B cell (primary cell): ENCODE measurements around the gene LILRA6. TPM values are rescaled to one million over a fixed set of nuclear protein-coding genes. Genes with fewer than 3 reads are reported as not detected.

ENCODE experiments used
- ATAC-seq: fragments of 200-7000 bp; cut with Tn5 transposase; one replicate; pipeline ENCODE4 v1.10.0; 2021; ENCODE audit warnings: low read depth, mild to moderate bottlenecking, moderate number of reproducible peaks, moderate library complexity
- CTCF ChIA-PET: fragments of 350-600 bp; sonication (Branson Sonifier 250); formaldehyde crosslinking; loops from one replicate; lab custom pipeline; 2021; ENCODE audit warnings: antibody characterized with exemption, inconsistent platforms; lab: Charles Lee
- POLR2A ChIA-PET: fragments of 350-600 bp; sonication (Branson Sonifier 250); formaldehyde crosslinking; loops from one replicate; lab custom pipeline; 2021; ENCODE audit warnings: antibody characterized with exemption; lab: Charles Lee
- DNase-seq: peaks from one replicate; pipeline ENCODE4 v3.0.0; 2013
- H2AFZ ChIP-seq: 2 replicates; pipeline ENCODE4 v1.6.1; 2012; ENCODE audit warnings: mild to moderate bottlenecking, low read depth, low read length; ENCODE audit not compliant: insufficient read depth, poor library complexity, severe bottlenecking
- H3K27ac ChIP-seq, 2 donors: 1 replicate in 1 of 2; 2 replicates in 1 of 2; pipeline ENCODE4 v1.5.1; 2012 to 2013; ENCODE audit warnings: low read length in 2 of 2, mild to moderate bottlenecking in 2 of 2, moderate library complexity in 1 of 2
- H3K27me3 ChIP-seq, 4 experiments: fragments of 200-600 bp in 1 of 4; sonication (generic) in 1 of 4; replicated peaks in 1 of 4; 1 replicate in 2 of 4; 2 replicates in 2 of 4; pipeline versions ENCODE4 v1.6.1 to v1.7.0; 2013 to 2016; ENCODE audit warnings: low read length in 3 of 4, mild to moderate bottlenecking in 2 of 4, mixed read lengths in 1 of 4, moderate library complexity in 1 of 4; ENCODE audit not compliant: insufficient read depth in 4 of 4, control insufficient read depth in 3 of 4; ENCODE audit errors: control extremely low read depth in 1 of 4
- H3K36me3 ChIP-seq, 2 experiments: replicated peaks in 1 of 2; 1 replicate in 1 of 2; 2 replicates in 1 of 2; pipeline versions ENCODE4 v1.6.1 to v1.7.1; 2013; ENCODE audit warnings: low read length in 1 of 2; ENCODE audit not compliant: insufficient read depth in 2 of 2, control insufficient read depth in 1 of 2; ENCODE audit errors: control extremely low read depth in 1 of 2, extremely low read depth in 1 of 2
- H3K4me1 ChIP-seq, 2 donors: fragments of 200-600 bp in 1 of 2; sonication (generic) in 1 of 2; 1 replicate in 1 of 2; 2 replicates in 1 of 2; pipeline versions ENCODE4 v1.5.1 to v1.6.1; 2013 to 2017; ENCODE audit warnings: low read length in 2 of 2; ENCODE audit not compliant: control insufficient read depth in 2 of 2, insufficient read depth in 2 of 2
- H3K4me2 ChIP-seq: replicated peaks from 2 replicates; pipeline ENCODE3; 2012; ENCODE audit warnings: mild to moderate bottlenecking, low read depth, low read length; ENCODE audit not compliant: poor library complexity, severe bottlenecking
- H3K4me3 ChIP-seq, 5 experiments: fragments of 200-600 bp in 1 of 5; sonication (generic) in 1 of 5; 1 replicate in 3 of 5; 2 replicates in 2 of 5; pipeline versions ENCODE4 v1.5.1 to v1.7.0; 2011 to 2016; ENCODE audit warnings: low read length in 4 of 5, mild to moderate bottlenecking in 4 of 5, low read depth in 2 of 5, control low read depth in 1 of 5, moderate library complexity in 1 of 5; ENCODE audit not compliant: insufficient read depth in 1 of 5; ENCODE audit errors: control extremely low read depth in 1 of 5, extremely low read depth in 1 of 5
- H3K79me2 ChIP-seq: fragments of 200-600 bp; sonication (generic); one replicate; pipeline ENCODE4 v1.6.0; 2016; ENCODE audit warnings: low read length; ENCODE audit not compliant: control insufficient read depth, insufficient read depth
- H3K9ac ChIP-seq: fragments of 200-600 bp; sonication (generic); 2 replicates; pipeline ENCODE4 v1.6.1; 2017; ENCODE audit warnings: mild to moderate bottlenecking, low read length, moderate library complexity
- H3K9me3 ChIP-seq, 3 donors: one replicate each; pipeline versions ENCODE4 v1.6.1 to v1.7.1; 2013; ENCODE audit warnings: low read length in 2 of 3; ENCODE audit not compliant: control insufficient read depth in 2 of 3, insufficient read depth in 1 of 3; ENCODE audit errors: control extremely low read depth in 1 of 3
- H4K20me1 ChIP-seq: 2 replicates; pipeline ENCODE4 v1.6.0; 2012; ENCODE audit warnings: mild to moderate bottlenecking, low read length; ENCODE audit not compliant: insufficient read depth, control insufficient read depth, poor library complexity, severe bottlenecking
- H3K27ac Mint-ChIP-seq: one replicate; pipeline ENCODE4 v1.8.0; 2021; ENCODE audit warnings: mixed read lengths
- H3K27me3 Mint-ChIP-seq: one replicate; pipeline ENCODE4 v1.8.0; 2021; ENCODE audit warnings: mixed read lengths
- H3K4me1 Mint-ChIP-seq: one replicate; pipeline ENCODE4 v1.8.0; 2021; ENCODE audit warnings: mixed read lengths
- H3K4me3 Mint-ChIP-seq: one replicate; pipeline ENCODE4 v1.8.0; 2021; ENCODE audit warnings: mixed read lengths
- H3K9me3 Mint-ChIP-seq: one replicate; pipeline ENCODE4 v1.8.0; 2022; ENCODE audit warnings: mixed read lengths; ENCODE audit not compliant: insufficient read depth
- CTCF ChIP-seq: fragments of 200-600 bp; IDR thresholded peaks from one replicate; pipeline ENCODE4 v1.8.0; 2022; ENCODE audit warnings: antibody characterized with exemption, mild to moderate bottlenecking
- EZH2 ChIP-seq: IDR thresholded peaks from 2 replicates; pipeline ENCODE4 v1.6.1; 2012; ENCODE audit warnings: borderline replicate concordance, low read depth, mild to moderate bottlenecking, moderate library complexity, low read length; ENCODE audit not compliant: insufficient read depth, poor library complexity, severe bottlenecking
- WGBS: methylation state at CpG from one replicate; pipeline ENCODE4 v1.1.5; 2013; ENCODE audit warnings: missing lambda C conversion rate; ENCODE audit not compliant: insufficient coverage; 5-methylcytosine and 5-hydroxymethylcytosine counted together
- intact Hi-C: fragments of 100-400 bp; cut with micrococcal nuclease; formaldehyde crosslinking; loops from one replicate; pipeline ENCODE4 v1.10.0; 2022
- polyA plus RNA-seq: library from polyadenylated mRNA; depleted of rRNA; stranded (reverse); fragments of >200 nt; gene quantifications from 2 replicates; pipeline ENCODE4 v1.2.3, GENCODE V29; 2012
- total RNA-seq, 2 donors: library from RNA; stranded (reverse); fragments of 120-200 nt in 1 of 2; gene quantifications; 1 replicate in 1 of 2; 2 replicates in 1 of 2; pipeline versions ENCODE4 v1.2.3 to v1.2.4, GENCODE V29; 2013 to 2022

The LILRA6 gene
- total and polyA plus RNA-seq, 2 donors (not counting 1 experiment from before 2014, with no cell fraction given): 0.66 TPM; not detected in 1

GRCh38 chr19:54207983-54208783 lies 34.4 kb downstream of the LILRA6 start:
- intact Hi-C loops: no loop called here
- Mint-ChIP-seq H3K9me3 (no peaks in the 10 kb centered on the region), H3K4me3 (peak overlapping the region; percentile 18), H3K27ac (peak overlapping the region; percentile 62), H3K4me1 (peaks cover 65% of the 10 kb centered on the region), H3K27me3 (no peaks in the 10 kb centered on the region)
- peaks cover 30 to 68% of the 10 kb centered on the region in 2 donors for H3K4me1 ChIP-seq
- ChIA-PET CTCF (interaction anchor here (0.6 to 1.3 kb wide), 5 partner anchors 19 to 183 kb away, joined by 3 read pairs; partner anchors contain the start of gene MBOAT7), POLR2A (interaction anchor here (1.3 to 1.5 kb wide), 2 partner anchors 17 to 19 kb away, joined by 4 to 5 read pairs; partner anchors contain the start of genes MBOAT7 and TSEN34)
- peaks cover 80% of the 10 kb centered on the region for H4K20me1 ChIP-seq
- ATAC-seq (peak; percentile 46), DNase-seq (peak; percentile 70)
- H3K36me3 ChIP-seq: peaks cover 0 to 47% of the 10 kb centered on the region in 2 experiments
- peak overlapping the region in 1 of 2 donors; percentile 21 for H3K27ac ChIP-seq
- H3K4me2 ChIP-seq: peak overlapping the region; percentile 21
- no peaks in the 10 kb centered on the region for H3K9me3 ChIP-seq
- H3K4me3 ChIP-seq: no peak overlapping the region
- H2AFZ ChIP-seq: no peak overlapping the region
- WGBS: 24% methylated on average over 16 of the region's 18 CpGs
- no peaks in the 10 kb centered on the region for H3K27me3 ChIP-seq
- peaks cover 77% of the 10 kb centered on the region for H3K79me2 ChIP-seq
- H3K9ac ChIP-seq: peak overlapping the region; percentile 27
- TF ChIP-seq CTCF (no peak), EZH2 (no peak)

DNA sequence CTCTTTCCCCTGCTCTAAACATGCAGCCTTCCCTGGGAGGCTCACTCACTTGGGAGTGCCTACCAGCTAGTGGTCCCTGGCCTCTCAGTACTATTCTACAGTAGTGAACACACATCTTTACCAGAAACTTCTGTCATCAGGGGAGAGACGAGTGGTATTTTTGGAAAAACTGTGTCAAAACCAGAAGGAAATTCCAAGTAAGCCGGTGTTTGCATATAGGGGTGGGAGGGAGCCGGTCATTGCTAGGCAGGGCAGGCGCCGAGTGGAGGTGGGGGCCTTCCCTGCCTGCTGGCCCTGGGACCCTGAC lies 35.0 kb downstream of the LILRA6 start:
- Histone ChIP-seq H3K79me2 (peaks cover 80% of the 10 kb centered on the region), H3K4me3 (no peak overlapping the region), H2AFZ (no peak overlapping the region), H3K4me1 (peaks cover 36 to 73% of the 10 kb centered on the region in 2 donors), H4K20me1 (peaks cover 85% of the 10 kb centered on the region), H3K4me2 (peak overlapping the region; percentile 21), H3K9ac (peak overlapping the region; percentile 27), H3K9me3 (no peaks in the 10 kb centered on the region), H3K27me3 (no peaks in the 10 kb centered on the region), H3K27ac (peak overlapping the region in 1 of 2 donors; percentile 3), H3K36me3 (peaks cover under 1 to 52% of the 10 kb centered on the region in 2 experiments)
- Mint-ChIP-seq H3K4me1 (peaks cover 70% of the 10 kb centered on the region), H3K27ac (peak overlapping the region; percentile 62), H3K4me3 (peak overlapping the region; percentile 44), H3K27me3 (no peaks in the 10 kb centered on the region), H3K9me3 (no peaks in the 10 kb centered on the region)
- 18% methylated on average over 5 of the region's 5 CpGs for WGBS
- ATAC-seq (no peak), DNase-seq (no peak)
- ChIA-PET CTCF (interaction anchor here (0.9 to 1.3 kb wide), 4 partner anchors 21 to 183 kb away, joined by 3 read pairs; no protein-coding TSS in a partner anchor), POLR2A (interaction anchor here (1.3 to 1.5 kb wide), 2 partner anchors 17 to 18 kb away, joined by 4 to 5 read pairs; partner anchors contain the start of genes MBOAT7 and TSEN34)
- TF ChIP-seq CTCF (no peak), EZH2 (no peak)
- intact Hi-C loops: no loop called here
